WTC11 (cell line): ENCODE measurements around the gene ASTN1.

Experiments used
- CTCF ChIP-seq: fragments of 200-600 bp; IDR thresholded peaks from 2 replicates; pipeline ENCODE4 v1.8.0; 2022; ENCODE audit warnings: antibody characterized with exemption
- ETV6 ChIP-seq: sonication (generic); formaldehyde crosslinking; IDR thresholded peaks from 2 replicates; pipeline ENCODE4 v1.8.1; 2022; ENCODE audit warnings: mild to moderate bottlenecking, missing genetic modification reagents
- MAX ChIP-seq: sonication (generic); formaldehyde crosslinking; IDR thresholded peaks from 2 replicates; pipeline ENCODE4 v1.8.0; 2022; ENCODE audit warnings: mild to moderate bottlenecking, missing genetic modification reagents
- TCF7 ChIP-seq: sonication (generic); formaldehyde crosslinking; IDR thresholded peaks from 2 replicates; pipeline ENCODE4 v1.8.0; 2022; ENCODE audit warnings: mild to moderate bottlenecking, low read depth, missing genetic modification reagents, moderate library complexity
- ZNF138 ChIP-seq: sonication (generic); formaldehyde crosslinking; conservative IDR thresholded peaks from 2 replicates; pipeline ENCODE4 v1.8.1; 2022; ENCODE audit warnings: mild to moderate bottlenecking, moderate library complexity, missing genetic modification reagents

GRCh38 chr1:177137814-177138213, 26.7 kb downstream of the ASTN1 start:
- TF ChIP-seq CTCF (no peak), MAX (CRISPR knock-in tag) (no peak), ETV6 (CRISPR knock-in tag) (no peak), TCF7 (CRISPR knock-in tag) (no peak), ZNF138 (no peak)
